T follicular helper cell (primary cell): Measurements from ENCODE around the gene ANKS1A.
"Not testable (repeated sequence)": the region's sequence is repeated elsewhere in the genome, so short reads cannot be mapped to it uniquely, and the experiment has no call there.

Source experiments
- DNase-seq: peaks from one replicate; pipeline ENCODE4 v3.0.0-alpha.2; 2020; ENCODE audit warnings: low read depth
- total RNA-seq, 2 experiments: gene quantifications; one replicate each; lab custom pipeline; 2026; lab: John Stamatoyannopoulos, UW

The ANKS1A gene
- 29.8 to 36.2 reads per million in 2 experiments for total RNA-seq

GRCh38 chr6:34888874-34889555 lies at the start of gene ANKS1A:
TSS of gene ANKS1A (plus strand) at chr6:34889255. CDS start at chr6:34889403, 148 bp downstream.
- peak; percentile 90 for DNase-seq

GRCh38 chr6:34839666-34840352 lies 49.2 kb upstream of the ANKS1A start:
- DNase-seq: no peak

GRCh38 chr6:34849066-34849465 lies 40.0 kb upstream of the ANKS1A start:
- DNase-seq: not testable (repeated sequence)

- DNase-seq: no peak
These were observed 37.7 kb upstream of the ANKS1A start for GRCh38 chr6:34851361-34851760.

GRCh38 chr6:34852406-34853085 lies 36.5 kb upstream of the ANKS1A start:
- no peak for DNase-seq

- no peak for DNase-seq
These were observed 33.6 kb upstream of the ANKS1A start for GRCh38 chr6:34855463-34855862.

GRCh38 chr6:34858681-34859080 lies 30.4 kb upstream of the ANKS1A start:
- no peak for DNase-seq

- DNase-seq: no peak
These were observed 29.1 kb upstream of the ANKS1A start for GRCh38 chr6:34859951-34860350.

GRCh38 chr6:34860776-34861175 lies 28.3 kb upstream of the ANKS1A start:
- no peak for DNase-seq

GRCh38 chr6:34864007-34864406 lies 25.0 kb upstream of the ANKS1A start:
- no peak for DNase-seq

- no peak for DNase-seq
These were observed 23.9 kb upstream of the ANKS1A start for GRCh38 chr6:34865107-34865506.

GRCh38 chr6:34866509-34866908 lies 22.5 kb upstream of the ANKS1A start:
- no peak for DNase-seq

GRCh38 chr6:34867484-34867883 lies 21.6 kb upstream of the ANKS1A start:
- DNase-seq: no peak

GRCh38 chr6:34871853-34872252 lies 17.2 kb upstream of the ANKS1A start:
- no peak for DNase-seq

GRCh38 chr6:34872332-34872731 lies 16.7 kb upstream of the ANKS1A start:
- DNase-seq: no peak

GRCh38 chr6:34875292-34876213 lies 13.5 kb upstream of the ANKS1A start:
- DNase-seq: no peak

GRCh38 chr6:34876472-34876871 lies 12.6 kb upstream of the ANKS1A start:
- DNase-seq: no peak

- no peak for DNase-seq
These were observed 11.8 kb upstream of the ANKS1A start for GRCh38 chr6:34877259-34877658.

- no peak for DNase-seq
These were observed 11.1 kb upstream of the ANKS1A start for GRCh38 chr6:34877869-34878485.

GRCh38 chr6:34884073-34884472 lies 5.0 kb upstream of the ANKS1A start:
- not testable (repeated sequence) for DNase-seq

GRCh38 chr6:34884996-34885395 lies 4.1 kb upstream of the ANKS1A start:
- DNase-seq: no peak
